GM19455 (cell line): ENCODE results near the gene LENG9.
"Not testable (repeated sequence)": the region's sequence is repeated elsewhere in the genome, so short reads cannot be mapped to it uniquely, and the experiment has no call there.

Source experiments
- ATAC-seq: cut with Tn5 transposase; IDR thresholded peaks from one replicate; pipeline ENCODE4 v1.9.1; 2021; ENCODE audit not compliant: unreplicated experiment

LENG9 gene

GRCh38 chr19:54460230-54461005 is 3.2 kb downstream of the LENG9 start:
- ATAC-seq, result no peak

DNA sequence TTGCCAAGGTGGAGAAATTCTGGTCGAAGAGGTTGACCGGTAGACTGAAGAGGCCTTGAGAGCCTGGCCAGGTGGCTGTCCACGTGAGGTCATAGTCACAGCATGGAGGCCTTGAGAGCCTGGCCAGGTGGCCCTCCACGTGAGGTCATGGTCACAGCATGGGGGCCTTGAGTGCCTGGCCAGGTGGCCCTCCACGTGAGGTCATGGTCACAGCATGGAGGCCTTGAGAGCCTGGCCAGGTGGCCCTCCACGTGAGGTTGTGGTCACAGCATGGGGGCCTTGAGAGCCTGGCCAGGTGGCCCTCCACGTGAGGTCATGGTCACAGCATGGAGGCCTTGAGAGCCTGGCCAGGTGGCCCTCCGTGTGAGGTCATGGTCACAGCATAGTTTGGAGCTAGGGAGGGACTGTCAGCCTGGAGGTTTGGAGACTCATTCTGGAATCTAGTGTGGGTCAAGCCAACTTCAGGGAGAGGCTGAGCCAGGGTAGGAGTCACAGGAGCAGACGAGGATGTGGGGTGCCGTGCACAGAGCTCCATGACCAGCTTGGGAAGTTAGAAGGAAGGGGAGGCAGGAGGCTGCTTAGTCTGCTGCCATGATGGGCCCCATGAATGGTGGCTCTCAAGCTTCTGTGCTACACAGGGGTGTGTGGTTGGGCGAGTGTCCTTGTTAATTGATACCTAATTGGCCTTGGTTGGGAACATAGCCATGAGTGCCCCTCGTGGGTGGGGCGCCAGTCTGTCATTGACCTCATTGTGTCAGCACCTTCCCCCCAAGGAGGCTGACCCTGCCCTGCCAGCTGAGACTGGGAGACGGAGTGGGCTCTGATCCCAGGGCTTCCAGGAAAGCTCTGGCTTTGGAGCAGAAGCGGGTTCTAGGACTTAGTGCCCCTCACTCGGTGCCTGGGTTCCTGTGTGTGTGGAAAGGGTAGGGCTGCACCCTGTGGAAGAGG is 4.0 kb downstream of the LENG9 start:
- ATAC-seq, result no peak

DNA sequence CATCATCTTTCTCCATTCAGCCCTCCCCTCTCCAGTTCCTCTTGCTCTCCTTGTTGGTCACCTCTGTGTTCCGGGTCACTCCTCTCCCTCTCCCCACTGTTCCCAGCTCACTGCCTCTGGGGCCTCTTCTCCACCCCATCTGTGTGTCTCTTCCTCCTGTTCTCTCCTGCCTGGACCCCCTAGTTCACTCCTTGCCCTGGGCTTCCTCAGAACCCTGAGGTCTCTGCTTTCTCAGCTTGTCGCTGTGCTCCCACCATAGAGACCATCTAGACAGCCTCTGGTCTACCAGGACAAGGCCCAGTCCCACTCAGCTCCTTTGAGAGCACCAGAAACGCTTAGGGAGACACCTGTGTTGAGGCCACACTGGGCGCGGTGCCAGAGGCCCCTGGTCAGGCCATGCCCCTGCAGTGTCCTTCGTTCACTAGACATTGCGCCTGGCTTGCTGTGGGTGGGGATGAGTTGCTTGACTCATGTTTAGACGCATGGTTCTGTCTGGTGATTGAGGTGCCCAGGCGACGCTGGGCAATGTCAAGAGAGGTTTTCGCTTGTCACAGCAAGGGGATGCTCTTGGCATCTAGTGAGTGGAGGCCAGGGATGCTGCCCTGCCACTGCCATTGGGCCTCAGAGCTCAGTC is 4.8 kb downstream of the LENG9 start:
- no peak for ATAC-seq

GRCh38 chr19:54457773-54458647 is 5.6 kb downstream of the LENG9 start:
- ATAC-seq, result no peak

- no peak for ATAC-seq
These were observed 6.9 kb downstream of the LENG9 start for GRCh38 chr19:54456423-54457373.

GRCh38 chr19:54455786-54456422 is 7.7 kb downstream of the LENG9 start:
- ATAC-seq, result no peak

GRCh38 chr19:54454781-54455675 is 8.6 kb downstream of the LENG9 start:
- ATAC-seq, result no peak

DNA sequence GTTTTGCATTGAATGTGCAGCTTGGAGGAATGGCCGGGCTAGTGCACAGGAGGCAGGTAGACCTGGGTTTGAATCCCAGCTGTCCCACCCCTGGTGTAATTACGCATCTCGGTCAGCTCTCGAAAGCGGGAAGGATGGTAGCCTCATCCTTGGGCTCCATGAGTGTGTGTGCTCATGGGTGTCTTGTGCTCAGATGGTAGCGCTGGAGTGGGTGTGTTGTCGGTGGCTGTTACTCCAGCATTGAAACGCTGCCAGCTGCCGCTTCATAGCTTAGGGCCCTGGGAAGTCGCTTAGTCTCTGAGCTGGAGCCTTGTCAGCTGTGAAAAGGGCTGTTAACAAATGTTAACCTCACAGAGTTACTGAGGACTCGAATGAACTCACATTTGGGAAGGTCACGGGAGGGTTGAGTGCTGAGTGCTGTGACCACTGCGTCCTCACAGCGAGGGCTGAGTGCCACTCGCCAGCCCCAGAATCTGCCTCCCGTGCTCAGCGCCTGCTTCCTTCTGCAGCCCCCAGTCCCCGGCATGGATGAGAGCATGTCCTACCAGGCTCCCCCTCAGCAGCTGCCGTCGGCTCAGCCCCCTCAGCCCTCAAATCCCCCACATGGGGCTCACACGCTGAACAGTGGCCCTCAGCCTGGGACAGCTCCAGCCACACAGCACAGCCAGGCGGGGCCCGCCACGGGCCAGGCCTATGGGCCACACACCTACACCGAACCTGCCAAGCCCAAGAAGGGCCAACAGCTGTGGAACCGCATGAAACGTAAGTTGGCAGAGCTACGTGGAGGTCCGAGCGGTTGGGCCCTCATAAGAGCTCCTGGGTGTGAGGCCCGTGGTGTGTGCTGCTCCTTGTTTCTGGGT is 9.4 kb downstream of the LENG9 start:
- no peak for ATAC-seq

- no peak for ATAC-seq
These were observed 11.0 kb downstream of the LENG9 start for GRCh38 chr19:54452626-54453025.

DNA sequence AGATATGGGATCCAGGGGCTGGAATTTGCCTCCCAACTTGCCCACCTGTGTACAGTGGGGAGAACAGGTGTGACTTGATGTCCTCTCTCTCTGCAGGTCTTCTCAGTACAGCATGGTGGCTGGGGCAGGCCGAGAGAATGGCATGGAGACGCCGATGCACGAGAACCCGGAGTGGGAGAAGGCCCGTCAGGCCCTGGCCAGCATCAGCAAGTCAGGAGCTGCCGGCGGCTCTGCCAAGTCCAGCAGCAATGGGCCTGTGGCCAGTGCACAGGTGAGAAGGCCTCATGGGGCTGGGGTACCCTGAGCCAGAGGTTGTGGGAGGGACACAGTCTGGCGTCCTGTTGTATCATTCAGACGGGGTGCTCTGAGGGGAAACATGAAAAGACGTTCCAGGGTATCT is 11.6 kb downstream of the LENG9 start:
- ATAC-seq, result no peak

DNA sequence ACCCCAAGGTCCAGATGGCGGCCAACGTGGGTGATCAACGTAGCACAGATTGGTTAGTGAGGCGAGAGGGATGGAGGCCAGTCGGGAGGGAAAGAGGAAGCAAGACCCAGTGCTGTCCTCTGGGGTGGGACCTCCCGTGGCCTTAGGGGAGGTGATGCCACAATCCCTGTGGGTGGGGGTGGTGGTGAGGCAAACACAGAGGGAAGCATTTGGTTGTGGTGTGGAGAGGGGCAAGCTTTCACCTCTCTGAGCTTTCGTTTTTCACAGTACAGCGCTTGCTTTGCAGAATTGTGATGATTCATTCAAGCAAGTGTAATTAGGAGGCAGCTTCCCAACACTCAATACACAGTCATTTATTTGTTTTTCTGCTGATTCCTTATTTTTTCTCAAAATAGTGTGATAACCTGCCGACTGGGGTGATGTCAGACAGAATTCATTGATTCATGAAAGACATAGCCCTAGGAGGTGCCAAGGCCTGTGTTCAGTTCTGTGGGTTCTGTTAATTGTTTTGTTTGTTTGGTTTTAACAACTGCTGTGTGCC is 12.2 kb downstream of the LENG9 start:
- no peak for ATAC-seq

GRCh38 chr19:54449701-54450069 is 13.9 kb downstream of the LENG9 start:
- no peak for ATAC-seq

- ATAC-seq, result peak; percentile 84
These were observed 14.5 kb downstream of the LENG9 start, which contains the start of gene LENG8 for GRCh38 chr19:54448774-54449700. LENG8 (plus strand) TSS chr19:54449199; CDS start chr19:54451345, 2,146 bp downstream.

DNA sequence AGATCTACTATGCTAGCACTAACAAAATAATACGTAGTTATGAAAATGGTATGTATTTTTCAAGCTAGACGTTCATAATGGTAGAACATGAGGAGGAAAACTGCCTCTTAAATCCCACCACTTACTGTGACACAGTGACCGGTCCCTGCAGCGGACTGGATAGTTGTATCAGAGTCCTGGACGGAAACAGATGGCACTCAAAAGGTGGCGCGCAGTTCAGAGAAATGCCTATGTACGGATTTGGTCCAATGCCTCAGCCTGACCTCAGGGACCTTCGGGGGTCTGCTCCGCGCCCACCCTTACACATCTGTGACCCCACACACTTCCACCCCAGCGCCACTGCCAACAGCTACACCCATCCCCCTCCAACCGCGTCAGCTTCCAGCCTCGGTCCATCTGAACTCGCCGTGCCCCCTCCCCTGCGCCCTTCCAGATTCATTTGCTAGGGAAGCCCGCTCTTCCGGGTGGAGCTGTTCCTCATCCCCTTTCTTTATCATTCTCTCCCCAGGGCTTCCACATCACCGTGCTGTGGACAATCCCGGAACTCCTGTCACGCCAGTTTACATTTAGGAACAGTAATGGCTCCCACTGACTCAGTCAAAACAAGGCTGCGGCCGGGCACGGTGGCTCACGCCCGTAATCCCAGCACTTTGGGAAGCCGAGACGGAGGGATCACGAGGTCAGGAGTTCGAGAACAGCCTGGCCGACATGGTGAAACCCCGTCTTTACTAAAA is 15.4 kb downstream of the LENG9 start:
- ATAC-seq, result no peak

GRCh38 chr19:54446349-54446748 is 17.2 kb downstream of the LENG9 start:
- ATAC-seq, result not testable (repeated sequence)
